A549 (cell line): ENCODE data around the gene LRFN2. TPM values are rescaled to one million over a fixed set of nuclear protein-coding genes. Genes with fewer than 3 reads are reported as not detected.

Source experiments
- ATAC-seq, 2 experiments: fragments of 200-7000 bp in 1 of 2; fragments of >200 bp in 1 of 2; cut with Nextera tagmentation in 1 of 2; cut with Tn5 transposase in 1 of 2; 3 replicates each; pipeline versions ENCODE4 v1.8.0 to v1.9.1; 2018 to 2020; ENCODE audit warnings: mild to moderate bottlenecking in 1 of 2, moderate library complexity in 1 of 2
- CTCF ChIA-PET: fragments of 300-600 bp; sonication (Branson Sonifier 250); formaldehyde crosslinking; extraction: SDS; loops from one replicate; lab custom pipeline; 2021; ENCODE audit warnings: antibody characterized with exemption, inconsistent platforms; lab: Yijun Ruan, JAX
- POLR2A ChIA-PET: fragments of 350-600 bp; formaldehyde crosslinking; extraction: SDS; loops from one replicate; lab custom pipeline; 2021; ENCODE audit warnings: antibody characterized with exemption, inconsistent platforms; lab: Yijun Ruan, JAX
- DNase-seq, 2 experiments: peaks; one replicate each; pipeline versions ENCODE4 v3.0.0 to v3.0.0-alpha.2; 2011 to 2016; ENCODE audit warnings: low read depth in 1 of 2, low spot score in 1 of 2
- FAIRE-seq: peaks from 2 replicates; lab custom pipeline; 2011; peaks lifted over from hg19 to GRCh38; lab: Jason Lieb, UNC
- H3K27ac ChIP-seq, 2 experiments: fragments of >200 bp; sonication (Bioruptor Twin); formaldehyde crosslinking; 3 replicates each; pipeline ENCODE4 v1.5.1; 2016 to 2017
- H3K4me1 ChIP-seq: fragments of >200 bp; sonication (Bioruptor Twin); formaldehyde crosslinking; 3 replicates; pipeline ENCODE4 v1.6.1; 2016
- H3K4me2 ChIP-seq: fragments of >200 bp; sonication (Bioruptor Twin); formaldehyde crosslinking; 3 replicates; pipeline ENCODE4 v1.6.1; 2016
- H3K4me3 ChIP-seq: fragments of >200 bp; sonication (Bioruptor Twin); formaldehyde crosslinking; 3 replicates; pipeline ENCODE4 v1.5.1; 2016
- H3K9me3 ChIP-seq: fragments of >200 bp; sonication (Bioruptor Twin); formaldehyde crosslinking; 3 replicates; pipeline ENCODE4 v1.6.1; 2016
- CEBPB ChIP-seq, 2 experiments: fragments of >200 bp in 1 of 2; sonication (Bioruptor Twin) in 1 of 2; formaldehyde crosslinking in 1 of 2; IDR thresholded peaks; 2 replicates each; pipeline ENCODE4 v1.6.1; 2012 to 2016
- CTCF ChIP-seq: fragments of >200 bp; sonication (Bioruptor Twin); formaldehyde crosslinking; IDR thresholded peaks from 3 replicates; pipeline ENCODE4 v1.5.1; 2016
- EHF ChIP-seq: fragments of 250-450 bp; sonication (Bioruptor Pico); IDR thresholded peaks from 2 replicates; pipeline ENCODE4 v1.5.0; 2020; ENCODE audit warnings: mild to moderate bottlenecking
- ESRRA ChIP-seq: fragments of 150-350 bp; IDR thresholded peaks from 2 replicates; pipeline ENCODE4 v1.6.1; 2014; ENCODE audit warnings: mild to moderate bottlenecking, low read length, borderline replicate concordance
- FOXS1 ChIP-seq: fragments of 250-450 bp; sonication (Bioruptor Pico); IDR thresholded peaks from 2 replicates; pipeline ENCODE4 v1.5.0; 2020; ENCODE audit warnings: mild to moderate bottlenecking, moderate library complexity
- HEYL ChIP-seq: fragments of 250-450 bp; sonication (Bioruptor Pico); IDR thresholded peaks from 2 replicates; pipeline ENCODE4 v1.8.0; 2021; ENCODE audit warnings: mild to moderate bottlenecking, moderate library complexity
- HOXA7 ChIP-seq: fragments of 250-450 bp; sonication (Bioruptor Pico); IDR thresholded peaks from 2 replicates; pipeline ENCODE4 v1.5.0; 2020; ENCODE audit warnings: mild to moderate bottlenecking, moderate library complexity
- HOXB13 ChIP-seq: fragments of 250-450 bp; sonication (Bioruptor Pico); IDR thresholded peaks from 2 replicates; pipeline ENCODE4 v1.5.0; 2020; ENCODE audit warnings: low read depth, mild to moderate bottlenecking, moderate library complexity
- HOXB5 ChIP-seq: fragments of 250-450 bp; sonication (Bioruptor Pico); IDR thresholded peaks from 2 replicates; pipeline ENCODE4 v1.5.0; 2020; ENCODE audit warnings: mild to moderate bottlenecking, moderate library complexity
- JUN ChIP-seq, 2 experiments: fragments of >200 bp; sonication (Bioruptor Twin); formaldehyde crosslinking; IDR thresholded peaks; 2 replicates in 1 of 2; 3 replicates in 1 of 2; pipeline ENCODE4 v1.6.1; 2016 to 2017
- JUNB ChIP-seq: fragments of >200 bp; sonication (Bioruptor Twin); formaldehyde crosslinking; IDR thresholded peaks from 2 replicates; pipeline ENCODE4 v1.6.1; 2016
- KDM5A ChIP-seq: fragments of 200-600 bp; sonication (generic); IDR thresholded peaks from 2 replicates; pipeline ENCODE4 v1.6.1; 2016; ENCODE audit warnings: antibody characterized with exemption, mild to moderate bottlenecking
- MAZ ChIP-seq: fragments of 150-350 bp; IDR thresholded peaks from 2 replicates; pipeline ENCODE4 v1.6.1; 2014; ENCODE audit warnings: antibody characterized with exemption, low read depth, low read length, borderline replicate concordance
- NR3C1 ChIP-seq: fragments of >200 bp; sonication (Bioruptor Twin); formaldehyde crosslinking; IDR thresholded peaks from 3 replicates; pipeline ENCODE4 v1.6.1; 2017
- POLR2AphosphoS2 ChIP-seq: conservative IDR thresholded peaks from 2 replicates; pipeline ENCODE4 v1.6.1; 2012; ENCODE audit warnings: low read length, improper control_type of control experiment, inconsistent platforms
- RARB ChIP-seq: fragments of 250-450 bp; sonication (Bioruptor Pico); IDR thresholded peaks from 2 replicates; pipeline ENCODE4 v1.8.0; 2021; ENCODE audit warnings: mild to moderate bottlenecking, moderate library complexity
- RCOR1 ChIP-seq: fragments of 150-350 bp; IDR thresholded peaks from 2 replicates; pipeline ENCODE4 v1.6.1; 2014; ENCODE audit warnings: antibody characterized with exemption, low read length, low read depth
- REST ChIP-seq: fragments of 200-600 bp; sonication (generic); IDR thresholded peaks from 2 replicates; pipeline ENCODE4 v1.6.1; 2016; ENCODE audit warnings: antibody characterized with exemption, mild to moderate bottlenecking, moderate library complexity
- RNF2 ChIP-seq: fragments of 200-600 bp; sonication (generic); IDR thresholded peaks from 2 replicates; pipeline ENCODE4 v1.6.1; 2016; ENCODE audit warnings: low read depth, mild to moderate bottlenecking, antibody characterized with exemption, moderate library complexity, borderline replicate concordance
- ZC3H11A ChIP-seq: fragments of 450-650 bp; IDR thresholded peaks from 2 replicates; pipeline ENCODE4 v1.6.1; 2014; ENCODE audit warnings: antibody characterized with exemption, mild to moderate bottlenecking
- ZNF302 ChIP-seq: fragments of 250-450 bp; sonication (Bioruptor Pico); IDR thresholded peaks from 2 replicates; pipeline ENCODE4 v1.9.0; 2021; ENCODE audit warnings: inconsistent platforms, mild to moderate bottlenecking, moderate library complexity
- WGBS: methylation state at CpG from one replicate; pipeline ENCODE4 v1.1.6; 2017; ENCODE audit errors: missing lambda C conversion rate; 5-methylcytosine and 5-hydroxymethylcytosine counted together
- polyA plus RNA-seq, 4 experiments: library from polyadenylated mRNA; depleted of rRNA in 3 of 4; stranded (reverse); fragments of >200 nt; fragmentation: RNase III in 1 of 4; extraction: RNeasy Plus Mini Kit Qiagen cat#74134 plus additional on column Dnase treatment in 1 of 4; gene quantifications; 2 replicates in 3 of 4; 3 replicates in 1 of 4; pipeline ENCODE4 v1.2.3, GENCODE V29; 2011 to 2017

LRFN2 gene
- polyA plus RNA-seq, 2 of the 4 experiments (the other 2 are of a cell fraction) = not detected

DNA sequence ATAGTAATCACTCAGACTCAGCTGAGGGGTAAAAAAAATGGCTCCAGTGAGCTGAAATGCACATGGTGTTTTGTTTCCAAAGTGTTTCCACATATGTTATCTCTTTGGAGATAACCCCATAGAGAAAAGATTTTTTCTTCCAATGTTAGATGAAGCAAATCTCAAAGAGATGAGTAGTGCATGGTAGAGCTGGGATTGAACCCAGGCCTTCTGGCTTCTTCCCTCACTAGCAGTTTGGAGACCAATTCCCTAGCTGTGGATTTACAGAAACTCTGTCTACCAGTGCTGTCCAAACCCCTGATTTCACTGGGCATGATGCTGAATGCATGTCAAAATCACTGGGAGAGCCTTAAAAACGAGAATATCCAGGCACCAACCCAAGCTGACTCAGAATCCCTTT is 165.1 kb downstream of the LRFN2 start:
- POLR2A ChIA-PET = no interaction called here
- DNase-seq = no peak
- no peak overlapping the region for H3K4me2 ChIP-seq
- 0% methylated on average over 1 of the region's 1 CpG for WGBS
- H3K9me3 ChIP-seq = no peaks in the 10 kb centered on the region
- H3K4me3 ChIP-seq = no peak overlapping the region
- no peak for FAIRE-seq
- TF ChIP-seq CEBPB (IDR thresholded peaks at IDR 0.05) (no peak), HOXB13 (CRISPR knock-in tag) (no peak), MAZ (no peak), RNF2 (no peak), JUN (IDR thresholded peaks at IDR 0.05) (no peak), FOXS1 (no peak), HOXB5 (CRISPR knock-in tag) (no peak), JUNB (no peak), EHF (CRISPR knock-in tag) (no peak), ESRRA (no peak), REST (no peak), RCOR1 (no peak), ZNF302 (no peak), HOXA7 (no peak)
- TF ChIP-seq, all 56 proteins: peak for 0
- H3K4me1 ChIP-seq = no peaks in the 10 kb centered on the region
- ATAC-seq = no peak
- no peak overlapping the region for H3K27ac ChIP-seq
- CTCF ChIA-PET = no interaction called here

GRCh38 chr6:40419946-40420728 is 167.0 kb downstream of the LRFN2 start:
- ATAC-seq (no peak), FAIRE-seq (no peak), DNase-seq (no peak)
- Histone ChIP-seq H3K9me3 (no peaks in the 10 kb centered on the region), H3K27ac (no peak overlapping the region), H3K4me1 (no peaks in the 10 kb centered on the region), H3K4me2 (no peak overlapping the region), H3K4me3 (no peak overlapping the region)
- ChIA-PET CTCF (interaction anchor here (1.2 kb wide), 1 partner anchor 9 kb away, joined by 3 read pairs; no protein-coding TSS in a partner anchor), POLR2A (no interaction called here)
- WGBS = 75% methylated on average over 17 of the region's 17 CpGs
- no peak for TF ChIP-seq RARB (CRISPR knock-in tag)
- TF ChIP-seq HOXB13 (CRISPR knock-in tag) = no peak
- no peak for TF ChIP-seq CTCF
- no peak for TF ChIP-seq KDM5A
- TF ChIP-seq HEYL (CRISPR knock-in tag) = no peak
- no peak for TF ChIP-seq HOXB5 (CRISPR knock-in tag)
- no peak for TF ChIP-seq NR3C1
- TF ChIP-seq ZC3H11A = no peak
- no peak for TF ChIP-seq POLR2AphosphoS2
- TF ChIP-seq JUN (IDR thresholded peaks at IDR 0.05) = no peak
